K562 (cell line): ENCODE data around the gene S100A6. TPM values are rescaled to one million over a fixed set of nuclear protein-coding genes. Genes with fewer than 3 reads are reported as not detected.

Experiments
- E4F1 ChIP-seq: fragments of 250-450 bp; sonication (Bioruptor Pico); IDR thresholded peaks from 2 replicates; pipeline ENCODE4 v1.5.0; 2021; ENCODE audit warnings: mild to moderate bottlenecking, borderline replicate concordance
- ERF ChIP-seq: fragments of 450-650 bp; formaldehyde crosslinking; IDR thresholded peaks from 2 replicates; pipeline ENCODE4 v1.4.0; 2020; ENCODE audit warnings: mild to moderate bottlenecking, mixed read lengths
- PATZ1 ChIP-seq: fragments of 250-450 bp; sonication (Bioruptor Pico); IDR thresholded peaks from 2 replicates; pipeline ENCODE4 v1.5.0; 2020; ENCODE audit warnings: mild to moderate bottlenecking, borderline replicate concordance
- TRIM28 ChIP-seq: fragments of 450-650 bp; IDR thresholded peaks from 2 replicates; pipeline ENCODE4 v1.6.1; 2017
- polyA plus RNA-seq, 8 experiments: library from polyadenylated mRNA; depleted of rRNA in 4 of 8; stranded (reverse) in 5 of 8; unstranded in 3 of 8; fragments of >200 nt; fragmentation: Nextera tagmentation in 2 of 8; fragmentation: Illumina TruSeq in 1 of 8; extraction: Ambion mirVana in 2 of 8; extraction: Trizol in 1 of 8; gene quantifications; 2 replicates each; pipeline versions ENCODE4 v1.2.1 to v1.2.3, GENCODE V29; 2011 to 2014; ENCODE audit warnings: inconsistent platforms in 1 of 8, missing spikeins in 1 of 8
- total RNA-seq, 7 experiments: library from RNA; depleted of rRNA in 6 of 7; stranded (reverse); fragments of >200 nt in 6 of 7; fragmentation: Illumina TruSeq in 2 of 7; extraction: Trizol in 2 of 7; gene quantifications; 2 replicates each; pipeline versions ENCODE4 v1.2.1 to v1.2.3, GENCODE V29; 2011 to 2021; ENCODE audit warnings: low replicate concordance in 1 of 7
- TF ChIP-seq, protein P1 (sequence below), 2 experiments: fragments of 450-650 bp in 1 of 2; sonication (generic) in 1 of 2; formaldehyde crosslinking in 1 of 2; IDR thresholded peaks; 2 replicates each; pipeline versions ENCODE4 v1.7.1 to v1.9.0; 2016 to 2022; ENCODE audit warnings: inconsistent platforms in 1 of 2, mild to moderate bottlenecking in 1 of 2, missing genetic modification reagents in 1 of 2
- TF ChIP-seq, protein P2 (sequence below): sonication (generic); formaldehyde crosslinking; IDR thresholded peaks from 2 replicates; pipeline ENCODE4 v1.4.0; 2020; ENCODE audit warnings: mild to moderate bottlenecking, missing genetic modification reagents
- TF ChIP-seq, protein P3 (sequence below): fragments of 450-650 bp; formaldehyde crosslinking; IDR thresholded peaks from 2 replicates; pipeline ENCODE4 v1.4.0; 2020; ENCODE audit warnings: mild to moderate bottlenecking, moderate library complexity

The S100A6 gene
- total and polyA plus RNA-seq, 9 of the 15 experiments (the other 6 are each of a cell fraction or from before 2014, with no cell fraction given), result 9.8 to 66.5 (median 23.2) TPM

- no peak for TF ChIP-seq E4F1 (CRISPR knock-in tag)
- no peak for TF ChIP-seq PATZ1 (CRISPR knock-in tag)
- no peak for TF ChIP-seq ERF (CRISPR knock-in tag)
- TF ChIP-seq, protein P1, sequence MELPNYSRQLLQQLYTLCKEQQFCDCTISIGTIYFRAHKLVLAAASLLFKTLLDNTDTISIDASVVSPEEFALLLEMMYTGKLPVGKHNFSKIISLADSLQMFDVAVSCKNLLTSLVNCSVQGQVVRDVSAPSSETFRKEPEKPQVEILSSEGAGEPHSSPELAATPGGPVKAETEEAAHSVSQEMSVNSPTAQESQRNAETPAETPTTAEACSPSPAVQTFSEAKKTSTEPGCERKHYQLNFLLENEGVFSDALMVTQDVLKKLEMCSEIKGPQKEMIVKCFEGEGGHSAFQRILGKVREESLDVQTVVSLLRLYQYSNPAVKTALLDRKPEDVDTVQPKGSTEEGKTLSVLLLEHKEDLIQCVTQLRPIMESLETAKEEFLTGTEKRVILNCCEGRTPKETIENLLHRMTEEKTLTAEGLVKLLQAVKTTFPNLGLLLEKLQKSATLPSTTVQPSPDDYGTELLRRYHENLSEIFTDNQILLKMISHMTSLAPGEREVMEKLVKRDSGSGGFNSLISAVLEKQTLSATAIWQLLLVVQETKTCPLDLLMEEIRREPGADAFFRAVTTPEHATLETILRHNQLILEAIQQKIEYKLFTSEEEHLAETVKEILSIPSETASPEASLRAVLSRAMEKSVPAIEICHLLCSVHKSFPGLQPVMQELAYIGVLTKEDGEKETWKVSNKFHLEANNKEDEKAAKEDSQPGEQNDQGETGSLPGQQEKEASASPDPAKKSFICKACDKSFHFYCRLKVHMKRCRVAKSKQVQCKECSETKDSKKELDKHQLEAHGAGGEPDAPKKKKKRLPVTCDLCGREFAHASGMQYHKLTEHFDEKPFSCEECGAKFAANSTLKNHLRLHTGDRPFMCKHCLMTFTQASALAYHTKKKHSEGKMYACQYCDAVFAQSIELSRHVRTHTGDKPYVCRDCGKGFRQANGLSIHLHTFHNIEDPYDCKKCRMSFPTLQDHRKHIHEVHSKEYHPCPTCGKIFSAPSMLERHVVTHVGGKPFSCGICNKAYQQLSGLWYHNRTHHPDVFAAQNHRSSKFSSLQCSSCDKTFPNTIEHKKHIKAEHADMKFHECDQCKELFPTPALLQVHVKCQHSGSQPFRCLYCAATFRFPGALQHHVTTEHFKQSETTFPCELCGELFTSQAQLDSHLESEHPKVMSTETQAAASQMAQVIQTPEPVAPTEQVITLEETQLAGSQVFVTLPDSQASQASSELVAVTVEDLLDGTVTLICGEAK (IDR thresholded peaks at IDR 0.05), result no peak
- TF ChIP-seq, protein P1 (CRISPR knock-in tag; IDR thresholded peaks at IDR 0.05), result no peak
- TF ChIP-seq TRIM28, result no peak
- TF ChIP-seq, protein P2, sequence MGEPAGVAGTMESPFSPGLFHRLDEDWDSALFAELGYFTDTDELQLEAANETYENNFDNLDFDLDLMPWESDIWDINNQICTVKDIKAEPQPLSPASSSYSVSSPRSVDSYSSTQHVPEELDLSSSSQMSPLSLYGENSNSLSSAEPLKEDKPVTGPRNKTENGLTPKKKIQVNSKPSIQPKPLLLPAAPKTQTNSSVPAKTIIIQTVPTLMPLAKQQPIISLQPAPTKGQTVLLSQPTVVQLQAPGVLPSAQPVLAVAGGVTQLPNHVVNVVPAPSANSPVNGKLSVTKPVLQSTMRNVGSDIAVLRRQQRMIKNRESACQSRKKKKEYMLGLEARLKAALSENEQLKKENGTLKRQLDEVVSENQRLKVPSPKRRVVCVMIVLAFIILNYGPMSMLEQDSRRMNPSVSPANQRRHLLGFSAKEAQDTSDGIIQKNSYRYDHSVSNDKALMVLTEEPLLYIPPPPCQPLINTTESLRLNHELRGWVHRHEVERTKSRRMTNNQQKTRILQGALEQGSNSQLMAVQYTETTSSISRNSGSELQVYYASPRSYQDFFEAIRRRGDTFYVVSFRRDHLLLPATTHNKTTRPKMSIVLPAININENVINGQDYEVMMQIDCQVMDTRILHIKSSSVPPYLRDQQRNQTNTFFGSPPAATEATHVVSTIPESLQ (CRISPR knock-in tag), result no peak
- TF ChIP-seq, protein P3, sequence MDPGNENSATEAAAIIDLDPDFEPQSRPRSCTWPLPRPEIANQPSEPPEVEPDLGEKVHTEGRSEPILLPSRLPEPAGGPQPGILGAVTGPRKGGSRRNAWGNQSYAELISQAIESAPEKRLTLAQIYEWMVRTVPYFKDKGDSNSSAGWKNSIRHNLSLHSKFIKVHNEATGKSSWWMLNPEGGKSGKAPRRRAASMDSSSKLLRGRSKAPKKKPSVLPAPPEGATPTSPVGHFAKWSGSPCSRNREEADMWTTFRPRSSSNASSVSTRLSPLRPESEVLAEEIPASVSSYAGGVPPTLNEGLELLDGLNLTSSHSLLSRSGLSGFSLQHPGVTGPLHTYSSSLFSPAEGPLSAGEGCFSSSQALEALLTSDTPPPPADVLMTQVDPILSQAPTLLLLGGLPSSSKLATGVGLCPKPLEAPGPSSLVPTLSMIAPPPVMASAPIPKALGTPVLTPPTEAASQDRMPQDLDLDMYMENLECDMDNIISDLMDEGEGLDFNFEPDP (CRISPR knock-in tag), result no peak
These were observed 2.8 kb downstream of the S100A6 start (continued) for GRCh38 chr1:153532769-153533599.
